ENCODE measurements around the gene IGSF9B. TPM values are rescaled to one million over a fixed set of nuclear protein-coding genes. Genes with fewer than 3 reads are reported as not detected.

Gene IGSF9B
- total RNA-seq, 1 experiment from 2014 or later, result not detected

GRCh38 chr11:133916784-133917440 is 39.9 kb downstream of the IGSF9B start:
- POLR2A ChIA-PET (ENCODE audit: unreplicated experiment), result no interaction called here
- Histone ChIP-seq H3K4me1 (replicated peaks; ENCODE audit: insufficient read depth) (no peaks in the 10 kb centered on the region), H3K4me3 (no peak overlapping the region), H3K9me3 (ENCODE audit: insufficient read depth, low read depth) (no peaks in the 10 kb centered on the region), H3K79me2 (ENCODE audit: low read depth) (no peaks in the 10 kb centered on the region), H3K36me3 (ENCODE audit: low read depth) (no peaks in the 10 kb centered on the region), H3F3A (ENCODE audit: insufficient read depth, low read depth) (no peaks in the 10 kb centered on the region), H3K27me3 (ENCODE audit: insufficient read depth, low read depth) (peaks cover 74% of the 10 kb centered on the region), H2AFZ (no peak overlapping the region), H4K20me1 (ENCODE audit: insufficient read depth) (no peaks in the 10 kb centered on the region), H3K27ac (no peak overlapping the region), H3K4me2 (no peak overlapping the region), H3K9me2 (ENCODE audit: insufficient read depth) (no peaks in the 10 kb centered on the region)
- TF ChIP-seq CTCF (conservative IDR thresholded peaks at IDR 0.05) (no peak), EZH2 (IDR thresholded peaks at IDR 0.05; ENCODE audit: low read depth) (no peak)
- no TSS peak for BruUV-seq (replicated peaks)
- no peak for DNase-seq
- CTCF ChIA-PET, result no interaction called here
- intact Hi-C loops (cut with micrococcal nuclease; ENCODE audit: unreplicated experiment), result no loop called here

GRCh38 chr11:133913761-133914160 is 43.0 kb downstream of the IGSF9B start:
- TF ChIP-seq EZH2 (IDR thresholded peaks at IDR 0.05; ENCODE audit: low read depth), result no peak
- TF ChIP-seq CTCF (conservative IDR thresholded peaks at IDR 0.05), result no peak
- H3K4me2 ChIP-seq, result no peak overlapping the region
- intact Hi-C loops (cut with micrococcal nuclease; ENCODE audit: unreplicated experiment), result no loop called here
- BruUV-seq (replicated peaks), result no TSS peak
- H3K4me3 ChIP-seq, result no peak overlapping the region
- H3K9me2 ChIP-seq (ENCODE audit: insufficient read depth), result no peaks in the 10 kb centered on the region
- no peaks in the 10 kb centered on the region for H3K36me3 ChIP-seq (ENCODE audit: low read depth)
- H3F3A ChIP-seq (ENCODE audit: insufficient read depth, low read depth), result no peaks in the 10 kb centered on the region
- POLR2A ChIA-PET (ENCODE audit: unreplicated experiment), result no interaction called here
- H3K79me2 ChIP-seq (ENCODE audit: low read depth), result no peaks in the 10 kb centered on the region
- no peaks in the 10 kb centered on the region for H3K9me3 ChIP-seq (ENCODE audit: insufficient read depth, low read depth)
- H4K20me1 ChIP-seq (ENCODE audit: insufficient read depth), result no peaks in the 10 kb centered on the region
- peaks cover 85% of the 10 kb centered on the region for H3K27me3 ChIP-seq (ENCODE audit: insufficient read depth, low read depth)
- CTCF ChIA-PET, result no interaction called here
- H3K27ac ChIP-seq, result no peak overlapping the region
- H2AFZ ChIP-seq, result no peak overlapping the region
- H3K4me1 ChIP-seq (replicated peaks; ENCODE audit: insufficient read depth), result no peaks in the 10 kb centered on the region
- no peak for DNase-seq

DNA sequence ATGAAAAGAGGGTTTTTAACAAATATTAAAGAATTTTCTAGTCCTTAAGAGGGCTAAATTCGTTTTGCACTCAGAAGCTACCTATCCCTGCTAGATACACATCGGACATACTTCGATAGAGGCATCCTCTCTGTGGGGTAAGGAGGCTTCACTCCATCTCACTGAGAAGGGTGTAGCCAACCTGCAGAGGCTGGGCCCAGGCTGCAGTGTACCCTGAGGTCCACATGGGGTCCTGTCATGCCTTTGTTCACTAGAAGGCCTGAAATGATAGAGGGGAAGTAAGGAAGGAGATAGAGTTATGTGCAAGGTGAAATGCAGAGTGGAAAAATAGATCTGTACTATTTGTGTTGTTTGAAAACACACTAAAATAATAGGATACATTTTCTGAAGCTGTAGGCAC is 45.6 kb downstream of the IGSF9B start:
- H3K79me2 ChIP-seq (ENCODE audit: low read depth), result no peaks in the 10 kb centered on the region
- no peaks in the 10 kb centered on the region for H3K36me3 ChIP-seq (ENCODE audit: low read depth)
- CTCF ChIA-PET, result no interaction called here
- H4K20me1 ChIP-seq (ENCODE audit: insufficient read depth), result no peaks in the 10 kb centered on the region
- no peaks in the 10 kb centered on the region for H3K9me3 ChIP-seq (ENCODE audit: insufficient read depth, low read depth)
- no peak for DNase-seq
- intact Hi-C loops (cut with micrococcal nuclease; ENCODE audit: unreplicated experiment), result no loop called here
- BruUV-seq (replicated peaks), result no TSS peak
- no peaks in the 10 kb centered on the region for H3K9me2 ChIP-seq (ENCODE audit: insufficient read depth)
- H3K27ac ChIP-seq, result no peak overlapping the region
- POLR2A ChIA-PET (ENCODE audit: unreplicated experiment), result no interaction called here
- H3K27me3 ChIP-seq (ENCODE audit: insufficient read depth, low read depth), result peaks cover 94% of the 10 kb centered on the region
- H3K4me2 ChIP-seq, result no peak overlapping the region
- no peak overlapping the region for H2AFZ ChIP-seq
- H3F3A ChIP-seq (ENCODE audit: insufficient read depth, low read depth), result no peaks in the 10 kb centered on the region
- no peaks in the 10 kb centered on the region for H3K4me1 ChIP-seq (replicated peaks; ENCODE audit: insufficient read depth)
- no peak overlapping the region for H3K4me3 ChIP-seq
- TF ChIP-seq CTCF (conservative IDR thresholded peaks at IDR 0.05) (0 out of 2 replicates have a peak, but pooled peaks have one; percentile 16), EZH2 (IDR thresholded peaks at IDR 0.05; ENCODE audit: low read depth) (no peak)

Measured in PC-9 (cell line).